ENCODE measurements around the gene REPS1. TPM values are rescaled to one million over a fixed set of nuclear protein-coding genes. Genes with fewer than 3 reads are reported as not detected.
"Not testable (repeated sequence)": the region's sequence is repeated elsewhere in the genome, so short reads cannot be mapped to it uniquely, and the experiment has no call there.

The REPS1 gene
- 65.7 and 66.7 TPM in 2 replicates for total RNA-seq (2014; rRNA removed; shearing (Covaris generic))

GRCh38 chr6:138987643-138988468 lies at the start of gene REPS1:
Gene REPS1 (minus strand): TSS chr6:138988253. CDS start chr6:138987682, 571 bp downstream.
- peaks cover 4% of the 10 kb centered on the region; the same call in 1 of the 2 replicates for H3K36me3 ChIP-seq
- peak; percentile 92 for DNase-seq
- H3K9me3 ChIP-seq (replicated peaks), result no peaks in the 10 kb centered on the region
- no peaks in the 10 kb centered on the region for H3K27me3 ChIP-seq
- H3K27ac ChIP-seq, result peak within 1 kb of the TSS; percentile 86
- H3K4me3 ChIP-seq, result peak within 1 kb of the TSS; percentile 92
- no peaks in the 10 kb centered on the region; the same call in 1 of the 2 replicates for H3K4me1 ChIP-seq

GRCh38 chr6:139037490-139037889 lies 49.4 kb upstream of the REPS1 start:
- Histone ChIP-seq H3K27me3 (no peaks in the 10 kb centered on the region), H3K36me3 (peaks cover 19% of the 10 kb centered on the region), H3K27ac (no peak overlapping the region), H3K9me3 (replicated peaks) (no peaks in the 10 kb centered on the region), H3K4me3 (no peak overlapping the region), H3K4me1 (no peaks in the 10 kb centered on the region)
- DNase-seq, result no peak

- H3K27ac ChIP-seq, result no peak overlapping the region
- no peaks in the 10 kb centered on the region for H3K9me3 ChIP-seq (replicated peaks)
- H3K36me3 ChIP-seq, result 0 out of 2 replicates have a peak, but pooled peaks cover 6% of the 10 kb centered on the region
- no peaks in the 10 kb centered on the region for H3K27me3 ChIP-seq
- DNase-seq, result no peak
- peak overlapping the region; percentile 94; the same call in 1 of the 2 replicates for H3K4me3 ChIP-seq
- no peaks in the 10 kb centered on the region; the same call in 1 of the 2 replicates for H3K4me1 ChIP-seq
These were observed 42.3 kb upstream of the REPS1 start for GRCh38 chr6:139030228-139030963.

GRCh38 chr6:139029470-139030227 lies 41.6 kb upstream of the REPS1 start:
- peak overlapping the region; percentile 75 for H3K27ac ChIP-seq
- H3K27me3 ChIP-seq, result no peaks in the 10 kb centered on the region
- 0 out of 2 replicates have a peak, but pooled peaks cover 6% of the 10 kb centered on the region for H3K36me3 ChIP-seq
- peak overlapping the region; percentile 94 for H3K4me3 ChIP-seq
- H3K4me1 ChIP-seq, result no peaks in the 10 kb centered on the region; the same call in 1 of the 2 replicates
- no peaks in the 10 kb centered on the region for H3K9me3 ChIP-seq (replicated peaks)
- DNase-seq, result peak; percentile 47 to 49

- DNase-seq, result peak; percentile 57 to 70
- Histone ChIP-seq H3K27ac (peak within 1 kb of the TSS; percentile 75), H3K27me3 (no peaks in the 10 kb centered on the region), H3K4me1 (no peaks in the 10 kb centered on the region; the same call in 1 of the 2 replicates), H3K9me3 (replicated peaks) (no peaks in the 10 kb centered on the region), H3K36me3 (no peaks in the 10 kb centered on the region), H3K4me3 (peak within 1 kb of the TSS; percentile 94)
These were observed 40.8 kb upstream of the REPS1 start, which contains the start of gene ABRACL for GRCh38 chr6:139028658-139029469. Gene ABRACL (plus strand): TSS chr6:139028745. CDS start chr6:139034161, 5,416 bp downstream.

- no peaks in the 10 kb centered on the region for H3K27me3 ChIP-seq
- no peaks in the 10 kb centered on the region for H3K36me3 ChIP-seq
- no peaks in the 10 kb centered on the region; the same call in 1 of the 2 replicates for H3K4me1 ChIP-seq
- H3K27ac ChIP-seq, result peak overlapping the region; percentile 75
- H3K9me3 ChIP-seq (replicated peaks), result no peaks in the 10 kb centered on the region
- DNase-seq, result no peak
- peak overlapping the region; percentile 94 for H3K4me3 ChIP-seq
These were observed 40.2 kb upstream of the REPS1 start for GRCh38 chr6:139028215-139028657.

GRCh38 chr6:139027620-139028182 lies 39.6 kb upstream of the REPS1 start:
- peak; percentile 12 to 43 for DNase-seq

GRCh38 chr6:139025416-139025815 lies 37.4 kb upstream of the REPS1 start:
- DNase-seq; H3K9me3 ChIP-seq (replicated peaks); H3K27ac ChIP-seq; H3K4me1 ChIP-seq; H3K27me3 ChIP-seq; H3K36me3 ChIP-seq; H3K4me3 ChIP-seq: not testable (repeated sequence)

More at GRCh38 chr6:139027620-139028182, 39.6 kb upstream of the REPS1 start:
- H3K9me3 ChIP-seq (replicated peaks), result no peaks in the 10 kb centered on the region
- no peaks in the 10 kb centered on the region; the same call in 1 of the 2 replicates for H3K4me1 ChIP-seq
- H3K4me3 ChIP-seq, result peak overlapping the region; percentile 94
- no peaks in the 10 kb centered on the region for H3K36me3 ChIP-seq
- H3K27ac ChIP-seq, result peak overlapping the region; percentile 75
- H3K27me3 ChIP-seq, result no peaks in the 10 kb centered on the region

GRCh38 chr6:139020689-139021088 lies 32.6 kb upstream of the REPS1 start:
- Histone ChIP-seq H3K4me3 (no peak overlapping the region), H3K27ac (no peak overlapping the region), H3K36me3 (no peaks in the 10 kb centered on the region), H3K27me3 (no peaks in the 10 kb centered on the region), H3K4me1 (no peaks in the 10 kb centered on the region), H3K9me3 (replicated peaks) (no peaks in the 10 kb centered on the region)
- no peak for DNase-seq

- no peaks in the 10 kb centered on the region for H3K36me3 ChIP-seq
- no peaks in the 10 kb centered on the region for H3K9me3 ChIP-seq (replicated peaks)
- no peak overlapping the region for H3K27ac ChIP-seq
- DNase-seq, result no peak
- H3K4me1 ChIP-seq, result no peaks in the 10 kb centered on the region
- no peaks in the 10 kb centered on the region for H3K27me3 ChIP-seq
- H3K4me3 ChIP-seq, result no peak overlapping the region
These were observed 31.7 kb upstream of the REPS1 start for GRCh38 chr6:139019722-139020121.

- DNase-seq, result peak in 1 of 2 experiments; percentile 6
- Histone ChIP-seq H3K9me3 (replicated peaks) (no peaks in the 10 kb centered on the region), H3K4me1 (no peaks in the 10 kb centered on the region), H3K36me3 (no peaks in the 10 kb centered on the region), H3K4me3 (no peak overlapping the region), H3K27ac (no peak overlapping the region), H3K27me3 (no peaks in the 10 kb centered on the region)
These were observed 29.2 kb upstream of the REPS1 start for GRCh38 chr6:139017227-139017626.

- H3K27ac ChIP-seq, result no peak overlapping the region
- DNase-seq, result peak; percentile 22 to 43
- no peaks in the 10 kb centered on the region for H3K36me3 ChIP-seq
- H3K9me3 ChIP-seq (replicated peaks), result no peaks in the 10 kb centered on the region
- no peak overlapping the region for H3K4me3 ChIP-seq
- H3K4me1 ChIP-seq, result no peaks in the 10 kb centered on the region
- H3K27me3 ChIP-seq, result no peaks in the 10 kb centered on the region
These were observed 28.5 kb upstream of the REPS1 start for GRCh38 chr6:139016337-139017213.
